Immature natural killer cell (primary cell): ENCODE results near the gene ATP11C. TPM values are rescaled to one million over a fixed set of nuclear protein-coding genes. Genes with fewer than 3 reads are reported as not detected.

ENCODE experiments used
- DNase-seq, 3 donors: peaks; one replicate each; pipeline ENCODE4 v3.0.0; 2022; ENCODE audit warnings: mixed read lengths in 1 of 3
- H3K27ac Mint-ChIP-seq, 6 donors: one replicate each; pipeline ENCODE4 v1.8.0; 2020; ENCODE audit warnings: mixed read lengths in 6 of 6, mild to moderate bottlenecking in 5 of 6, inconsistent platforms in 4 of 6, moderate library complexity in 3 of 6
- H3K27me3 Mint-ChIP-seq, 3 donors: one replicate each; pipeline ENCODE4 v1.8.0; 2020 to 2021; ENCODE audit warnings: low read depth in 3 of 3, mild to moderate bottlenecking in 3 of 3, mixed read lengths in 3 of 3, moderate library complexity in 3 of 3, inconsistent platforms in 1 of 3
- H3K36me3 Mint-ChIP-seq, 3 donors: one replicate each; pipeline ENCODE4 v1.8.0; 2020; ENCODE audit warnings: mixed read lengths in 3 of 3, inconsistent platforms in 2 of 3, mild to moderate bottlenecking in 2 of 3
- H3K4me1 Mint-ChIP-seq, 2 donors: one replicate each; pipeline ENCODE4 v1.8.0; 2020; ENCODE audit warnings: inconsistent platforms in 2 of 2, mild to moderate bottlenecking in 2 of 2, mixed read lengths in 2 of 2, moderate library complexity in 1 of 2
- H3K4me3 Mint-ChIP-seq, 5 donors: one replicate each; pipeline ENCODE4 v1.8.0; 2020; ENCODE audit warnings: mild to moderate bottlenecking in 5 of 5, mixed read lengths in 5 of 5, inconsistent platforms in 3 of 5, moderate library complexity in 3 of 5
- H3K9me3 Mint-ChIP-seq, 6 donors: one replicate each; pipeline ENCODE4 v1.8.0; 2020; ENCODE audit warnings: mild to moderate bottlenecking in 6 of 6, mixed read lengths in 6 of 6, inconsistent platforms in 4 of 6, moderate library complexity in 3 of 6
- polyA plus RNA-seq, 3 donors: library from polyadenylated mRNA; unstranded; fragments of 300-500 nt; fragmentation: Illumina TruSeq; gene quantifications; one replicate each; pipeline ENCODE4 v1.2.3, GENCODE V29; 2021

Gene ATP11C
- polyA plus RNA-seq, 3 donors from 2014 or later, result 1.5 to 3.6 (median 2.9) TPM

DNA sequence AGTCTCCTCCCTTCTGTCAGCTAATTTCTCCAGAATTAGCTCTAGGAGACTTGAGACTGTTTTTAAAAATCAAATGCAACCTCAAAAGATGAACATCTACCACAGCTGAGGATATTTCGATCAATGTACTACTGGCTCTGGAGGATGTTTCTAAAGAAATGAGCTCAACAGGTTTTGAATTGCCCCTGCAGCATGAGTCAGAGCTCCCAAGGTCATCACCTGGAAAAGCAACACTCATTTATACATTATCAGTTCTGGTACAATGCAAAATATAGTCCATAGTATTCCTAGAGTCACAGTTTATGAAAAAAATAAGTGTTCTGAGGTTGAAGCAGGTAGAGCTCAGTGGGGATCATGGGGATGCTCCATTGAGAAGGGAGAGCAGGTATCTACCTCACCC is 174.0 kb downstream of the ATP11C start:
- H3K36me3 Mint-ChIP-seq, result peaks cover 8 to 20% (median 11%) of the 10 kb centered on the region in 3 donors
- H3K27me3 Mint-ChIP-seq, result peaks cover 0 to 2% (median 0%) of the 10 kb centered on the region in 3 donors
- H3K9me3 Mint-ChIP-seq, result peaks cover 6 to 14% (median 14%) of the 10 kb centered on the region in 6 donors

DNA sequence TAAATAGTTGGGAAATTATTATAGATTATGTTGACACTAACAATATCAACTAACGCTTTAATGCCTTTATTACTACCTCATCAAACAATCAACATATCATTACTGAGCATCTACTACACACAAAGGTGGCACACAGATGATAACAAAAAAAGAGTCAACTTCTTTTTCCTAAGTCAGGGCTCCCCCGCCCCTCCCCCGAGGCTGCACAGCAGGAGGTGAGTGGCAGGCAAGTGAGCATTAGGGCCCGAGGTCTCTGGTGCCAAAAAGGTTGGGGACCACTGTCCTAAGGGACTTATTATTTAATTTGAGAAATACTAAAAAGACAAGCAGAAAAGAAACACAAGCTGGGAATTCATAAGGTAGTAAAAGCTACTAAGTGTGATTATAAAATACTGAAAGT is 174.6 kb downstream of the ATP11C start:
- Mint-ChIP-seq H3K4me3 (no peak overlapping the region), H3K4me1 (peaks cover 5 to 13% of the 10 kb centered on the region in 2 donors), H3K27me3 (peaks cover 0 to 3% (median 0%) of the 10 kb centered on the region in 3 donors), H3K9me3 (peaks cover 6 to 18% (median 17%) of the 10 kb centered on the region in 6 donors), H3K36me3 (peaks cover 11 to 23% (median 14%) of the 10 kb centered on the region in 3 donors), H3K27ac (no peak overlapping the region)
- DNase-seq, result no peak

More for the DNA sequence above, 174.0 kb downstream of the ATP11C start:
- Mint-ChIP-seq H3K4me3 (no peak overlapping the region), H3K4me1 (peaks cover 5 to 12% of the 10 kb centered on the region in 2 donors), H3K27ac (no peak overlapping the region)
- no peak for DNase-seq

DNA sequence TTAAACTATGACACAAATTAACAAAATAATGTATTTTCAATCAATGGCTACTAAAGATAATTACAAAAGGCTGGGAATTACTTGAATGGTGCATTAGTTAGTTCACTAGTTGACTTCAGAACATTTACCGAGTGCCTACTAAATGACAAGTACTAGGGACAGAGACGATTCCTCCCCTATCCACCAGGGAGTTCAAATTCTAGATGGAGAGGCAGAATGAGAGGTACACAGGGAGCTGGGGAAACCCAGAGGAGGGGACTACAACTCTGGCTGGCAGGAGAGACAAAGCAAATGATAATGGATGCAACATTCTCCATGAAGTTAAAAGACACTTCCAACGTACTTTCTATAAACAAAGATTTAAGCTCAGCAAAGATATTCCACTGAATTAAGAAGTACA is 181.8 kb downstream of the ATP11C start:
- Mint-ChIP-seq H3K4me3 (no peak overlapping the region), H3K27me3 (peaks cover 0 to 3% (median 1%) of the 10 kb centered on the region in 3 donors), H3K36me3 (peaks cover 11 to 25% (median 23%) of the 10 kb centered on the region in 3 donors), H3K9me3 (peaks cover 6 to 20% (median 17%) of the 10 kb centered on the region in 6 donors), H3K4me1 (peaks cover 6 to 17% of the 10 kb centered on the region in 2 donors), H3K27ac (peak overlapping the region in 2 of 6 donors; percentile 18 to 31)
- DNase-seq, result no peak

DNA sequence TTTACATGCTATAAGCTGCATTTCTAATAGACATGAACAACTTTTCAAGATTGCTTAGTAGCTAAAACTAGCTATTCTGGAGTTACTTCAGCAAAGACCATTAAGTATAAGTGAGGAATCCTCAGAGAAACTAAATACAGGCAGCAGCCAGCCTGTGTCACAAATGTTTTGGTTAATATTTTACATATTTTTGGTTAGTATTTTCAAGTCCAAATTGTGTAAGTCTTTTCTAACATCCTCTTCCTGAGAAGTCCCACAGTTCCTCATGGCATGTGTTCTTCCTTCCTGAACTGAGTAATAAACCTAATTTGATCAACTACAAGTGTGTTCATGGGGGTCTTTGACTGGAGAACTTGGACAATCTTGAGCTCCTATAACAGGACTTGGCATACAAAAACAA is 182.5 kb downstream of the ATP11C start:
- peaks cover 0 to 3% (median 1%) of the 10 kb centered on the region in 3 donors for H3K27me3 Mint-ChIP-seq
- H3K4me1 Mint-ChIP-seq, result peaks cover 6 to 17% of the 10 kb centered on the region in 2 donors
- H3K27ac Mint-ChIP-seq, result no peak overlapping the region
- DNase-seq, result no peak
- H3K4me3 Mint-ChIP-seq, result no peak overlapping the region
- H3K36me3 Mint-ChIP-seq, result peaks cover 9 to 25% (median 23%) of the 10 kb centered on the region in 3 donors
- peaks cover 6 to 20% (median 17%) of the 10 kb centered on the region in 6 donors for H3K9me3 Mint-ChIP-seq

DNA sequence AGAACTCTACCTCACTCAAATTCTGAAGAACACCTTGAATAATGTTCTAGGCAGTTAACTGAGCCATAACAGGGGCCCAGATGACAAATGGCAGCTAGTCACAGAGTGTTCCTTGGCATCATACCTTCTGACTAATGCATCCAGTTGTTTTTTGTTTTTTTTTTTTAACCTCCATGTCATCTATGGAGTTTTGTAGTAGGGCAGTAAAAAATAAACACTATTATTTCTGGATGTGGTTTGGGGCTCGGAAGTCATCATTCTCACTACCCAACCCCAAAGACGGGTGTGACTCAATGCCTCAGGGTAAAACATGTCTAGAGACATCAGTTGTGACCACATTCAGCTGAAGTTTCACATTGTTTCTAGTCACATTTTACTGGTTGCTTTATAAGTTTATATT is 193.7 kb downstream of the ATP11C start:
- no peaks in the 10 kb centered on the region for H3K9me3 Mint-ChIP-seq
- H3K4me3 Mint-ChIP-seq, result peak overlapping the region; percentile 28 to 76 (median 64)
- H3K27ac Mint-ChIP-seq, result peak overlapping the region; percentile 77 to 87 (median 84)
- peaks cover 0 to 8% (median 3%) of the 10 kb centered on the region in 3 donors for H3K27me3 Mint-ChIP-seq
- H3K4me1 Mint-ChIP-seq, result peaks cover 40 to 51% of the 10 kb centered on the region in 2 donors
- H3K36me3 Mint-ChIP-seq, result peaks cover 9 to 13% (median 12%) of the 10 kb centered on the region in 3 donors
- peak; percentile 68 to 72 (median 72) for DNase-seq

DNA sequence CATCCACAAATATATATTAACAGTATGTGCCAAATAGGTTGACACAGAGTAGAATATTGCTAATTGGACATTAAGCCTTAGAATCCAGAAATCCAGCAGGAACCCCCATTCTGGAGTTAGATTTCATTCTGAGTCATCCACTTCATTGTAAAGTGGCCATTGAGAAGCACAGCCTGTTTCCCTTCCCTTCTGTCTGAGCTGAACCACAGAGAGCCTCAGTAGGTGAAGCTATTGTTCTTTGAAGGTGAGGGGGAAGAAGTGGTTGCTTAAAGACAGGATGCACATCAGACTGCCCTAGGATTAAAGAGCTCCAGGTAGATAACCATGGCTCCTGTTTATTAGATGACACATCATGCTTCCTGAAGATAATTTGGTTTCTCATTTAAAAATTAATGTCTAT is 194.3 kb downstream of the ATP11C start:
- peaks cover 9 to 13% (median 12%) of the 10 kb centered on the region in 3 donors for H3K36me3 Mint-ChIP-seq
- H3K4me1 Mint-ChIP-seq, result peaks cover 40 to 51% of the 10 kb centered on the region in 2 donors
- DNase-seq, result no peak
- peak overlapping the region; percentile 28 to 76 (median 64) for H3K4me3 Mint-ChIP-seq
- peak overlapping the region; percentile 77 to 87 (median 84) for H3K27ac Mint-ChIP-seq
- no peaks in the 10 kb centered on the region for H3K9me3 Mint-ChIP-seq
- peaks cover 0 to 8% (median 3%) of the 10 kb centered on the region in 3 donors for H3K27me3 Mint-ChIP-seq

DNA sequence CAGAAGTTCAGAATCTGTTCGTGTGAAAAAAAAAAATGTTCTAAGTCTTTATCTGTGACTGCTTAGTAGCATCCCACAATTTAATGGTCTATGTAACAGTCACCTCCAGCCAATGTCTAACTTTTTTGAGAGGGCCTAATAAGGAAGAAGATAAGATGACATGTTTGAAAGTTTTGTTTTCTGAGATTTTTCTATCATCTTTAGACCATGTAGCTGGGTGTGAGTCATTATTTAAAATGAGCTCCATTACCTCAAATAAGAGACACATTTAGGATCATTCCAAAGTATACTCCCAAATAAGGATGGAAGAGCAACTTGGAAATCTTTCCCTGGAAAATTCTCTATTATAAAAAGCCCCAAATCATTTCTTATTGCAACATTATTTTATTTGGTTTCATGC is 196.7 kb downstream of the ATP11C start:
- Mint-ChIP-seq H3K27me3 (peaks cover 0 to 5% (median 0%) of the 10 kb centered on the region in 3 donors), H3K4me1 (peaks cover 24 to 30% of the 10 kb centered on the region in 2 donors), H3K4me3 (no peak overlapping the region), H3K9me3 (no peaks in the 10 kb centered on the region), H3K27ac (no peak overlapping the region), H3K36me3 (peaks cover 12 to 20% (median 13%) of the 10 kb centered on the region in 3 donors)
- no peak for DNase-seq

DNA sequence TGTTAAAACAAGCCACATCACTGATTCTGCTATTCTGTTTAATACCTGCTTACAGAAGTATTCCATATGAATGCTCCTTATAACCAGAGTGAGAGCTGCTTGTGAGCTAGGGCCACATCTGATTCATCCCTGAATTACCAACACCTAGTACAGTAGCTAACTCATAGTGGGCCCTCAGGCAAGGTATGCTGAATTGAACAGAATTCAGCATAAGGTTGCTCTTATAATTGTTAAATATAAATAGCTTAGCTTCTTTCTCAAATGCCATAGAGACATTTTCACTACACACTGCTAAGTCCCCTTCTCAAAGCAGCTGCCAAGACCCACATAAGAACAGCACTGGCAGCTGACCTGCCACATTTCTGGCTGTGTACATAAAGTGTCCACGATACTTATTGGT is 197.9 kb downstream of the ATP11C start:
- DNase-seq, result no peak
- Mint-ChIP-seq H3K4me3 (no peak overlapping the region), H3K4me1 (peaks cover 14 to 18% of the 10 kb centered on the region in 2 donors), H3K27me3 (peaks cover 0 to 2% (median 0%) of the 10 kb centered on the region in 3 donors), H3K9me3 (no peaks in the 10 kb centered on the region), H3K36me3 (peaks cover 12 to 20% (median 17%) of the 10 kb centered on the region in 3 donors), H3K27ac (no peak overlapping the region)

DNA sequence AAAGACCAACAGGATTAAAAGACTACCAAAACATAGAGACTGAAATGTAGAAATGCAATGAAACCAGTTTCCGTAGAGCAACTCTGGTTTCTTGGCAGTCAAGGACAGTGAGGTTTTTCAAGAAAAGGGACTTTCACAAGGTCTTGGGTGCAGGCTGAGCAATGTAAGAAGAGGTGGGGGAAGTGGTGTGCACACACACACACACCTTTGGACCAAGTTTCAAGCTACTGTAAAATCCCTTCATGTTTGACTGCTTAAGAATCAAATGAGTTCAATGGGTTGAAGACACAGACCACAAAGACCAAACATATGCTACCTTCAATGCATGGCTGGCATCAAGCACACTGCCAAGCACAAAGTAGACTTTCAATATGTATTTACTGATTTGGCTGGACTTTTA is 207.1 kb downstream of the ATP11C start:
- Mint-ChIP-seq H3K9me3 (no peaks in the 10 kb centered on the region), H3K27me3 (peaks cover 0 to 2% (median 0%) of the 10 kb centered on the region in 3 donors), H3K36me3 (peaks cover 0 to 10% (median 8%) of the 10 kb centered on the region in 3 donors), H3K4me1 (no peaks in the 10 kb centered on the region), H3K4me3 (no peak overlapping the region), H3K27ac (no peak overlapping the region)
- DNase-seq, result no peak

DNA sequence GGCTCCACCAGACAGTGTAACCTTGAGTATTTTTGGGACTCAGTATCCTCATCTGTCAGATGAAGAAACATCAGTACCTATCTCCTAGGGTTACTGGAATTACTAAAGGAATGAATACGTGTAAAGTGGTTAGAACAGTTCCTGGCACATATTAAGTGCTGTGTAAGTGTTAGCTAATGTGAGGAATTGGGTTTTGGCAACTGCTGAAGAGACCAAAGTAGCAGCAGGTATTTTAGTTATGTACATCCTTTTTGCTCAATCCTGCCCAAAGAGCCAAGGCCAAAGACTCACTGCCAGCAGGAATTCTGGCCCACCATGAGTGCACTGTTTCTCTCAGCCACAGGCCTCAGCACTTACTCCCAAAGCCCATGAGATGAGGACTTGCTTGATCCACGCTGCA is 208.2 kb downstream of the ATP11C start:
- Mint-ChIP-seq H3K4me3 (no peak overlapping the region), H3K27me3 (peaks cover 0 to 4% (median 0%) of the 10 kb centered on the region in 3 donors), H3K27ac (no peak overlapping the region), H3K9me3 (no peaks in the 10 kb centered on the region), H3K36me3 (peaks cover 0 to 12% (median 10%) of the 10 kb centered on the region in 3 donors), H3K4me1 (no peaks in the 10 kb centered on the region)
- no peak for DNase-seq

DNA sequence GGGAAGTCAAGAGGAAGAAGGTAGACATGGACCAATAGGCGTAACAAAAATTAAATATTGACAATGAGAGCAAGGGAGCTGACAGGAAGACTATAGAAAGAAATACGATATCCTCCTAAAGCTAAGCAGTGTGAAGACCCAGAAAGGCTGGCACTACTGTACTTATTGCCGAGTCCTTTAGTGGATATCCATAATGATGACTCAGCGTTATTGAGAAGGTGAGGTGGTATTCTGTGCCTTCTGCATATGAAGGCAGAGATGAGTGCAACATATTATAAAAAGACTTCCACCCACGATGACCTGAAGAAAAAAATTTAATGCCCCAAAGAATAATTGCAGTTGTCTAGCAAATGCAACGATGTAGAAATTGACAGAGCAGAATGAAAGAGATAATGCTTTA is 211.9 kb downstream of the ATP11C start:
- peaks cover 0 to 12% (median 5%) of the 10 kb centered on the region in 3 donors for H3K36me3 Mint-ChIP-seq
- no peaks in the 10 kb centered on the region for H3K4me1 Mint-ChIP-seq
- H3K27ac Mint-ChIP-seq, result no peak overlapping the region
- no peak for DNase-seq
- H3K9me3 Mint-ChIP-seq, result no peaks in the 10 kb centered on the region
- H3K4me3 Mint-ChIP-seq, result no peak overlapping the region
- peaks cover 0 to 4% (median 0%) of the 10 kb centered on the region in 3 donors for H3K27me3 Mint-ChIP-seq

DNA sequence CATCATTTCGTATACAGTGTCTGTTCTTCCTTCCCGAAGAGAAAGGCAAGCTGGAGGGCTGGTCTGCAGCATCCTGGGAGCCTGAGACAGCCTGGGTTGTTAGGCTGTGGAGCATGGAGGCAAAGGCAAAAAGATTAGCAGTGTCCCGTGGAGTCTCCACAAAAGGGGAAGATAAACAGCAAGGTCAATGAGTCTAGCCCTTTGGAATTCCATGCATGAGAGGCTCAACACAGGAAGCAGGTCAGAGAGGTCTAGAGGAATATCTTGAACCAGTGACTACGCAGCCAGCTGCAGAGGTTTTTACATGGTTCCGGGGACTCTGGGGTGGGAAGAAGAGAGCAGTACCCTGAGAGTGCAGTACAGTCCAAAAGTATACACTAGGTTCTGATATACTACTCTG is 212.7 kb downstream of the ATP11C start:
- Mint-ChIP-seq H3K4me1 (no peaks in the 10 kb centered on the region), H3K9me3 (no peaks in the 10 kb centered on the region), H3K36me3 (peaks cover 0 to 15% (median 9%) of the 10 kb centered on the region in 3 donors), H3K27ac (no peak overlapping the region), H3K27me3 (peaks cover 0 to 2% (median 0%) of the 10 kb centered on the region in 3 donors), H3K4me3 (no peak overlapping the region)
- no peak for DNase-seq

DNA sequence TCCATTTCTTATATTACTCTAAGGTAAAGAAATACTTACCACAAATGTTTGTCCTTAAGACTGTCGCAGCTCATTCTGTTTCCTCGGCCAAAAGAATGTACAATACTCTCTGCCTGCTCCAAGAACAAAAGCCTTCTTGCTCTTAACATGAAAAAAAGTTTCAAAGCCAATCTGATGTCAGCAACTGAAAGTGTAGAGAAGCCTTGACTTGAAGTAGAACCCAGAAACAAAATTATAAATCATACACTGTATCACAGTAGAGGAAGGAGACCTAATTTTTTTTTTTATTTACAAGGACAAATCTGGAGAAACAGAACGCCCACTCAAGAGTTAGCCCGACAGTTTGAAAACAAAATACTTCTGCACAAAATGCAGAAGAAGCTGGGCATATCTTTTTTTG is 224.8 kb downstream of the ATP11C start, which contains the start of gene MCF2:
Gene MCF2, minus strand, starts transcription at position 101 of the 400 bp plus-strand sequence. CDS start 56,423 bp downstream, outside the sequence.
- Mint-ChIP-seq H3K36me3 (peaks cover 0 to 10% (median 3%) of the 10 kb centered on the region in 3 donors), H3K27ac (no peak within 1 kb of the TSS), H3K9me3 (peaks cover 0 to 3% (median 0%) of the 10 kb centered on the region in 6 donors), H3K4me1 (peaks cover 0 to 4% of the 10 kb centered on the region in 2 donors), H3K4me3 (no peak within 1 kb of the TSS), H3K27me3 (no peaks in the 10 kb centered on the region)
- DNase-seq, result no peak

DNA sequence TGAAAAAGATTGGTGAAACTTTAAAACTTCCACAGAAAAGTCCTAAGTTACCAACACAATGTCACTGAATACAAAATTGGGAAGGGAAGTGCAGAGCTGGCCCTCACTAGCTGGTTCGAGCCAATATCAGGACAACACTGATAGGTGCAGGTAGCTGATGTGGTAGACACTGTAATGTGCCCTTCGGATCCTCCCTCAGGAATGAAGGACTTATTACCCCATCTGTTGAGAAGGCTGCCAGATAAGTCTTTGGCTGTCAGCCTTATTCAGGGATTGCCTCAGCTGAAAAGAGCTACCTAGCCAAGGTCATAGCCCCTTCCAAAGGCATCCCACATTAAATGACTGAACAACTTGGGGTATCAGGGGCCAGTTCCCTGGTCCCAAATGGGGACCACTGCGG is 230.2 kb downstream of the ATP11C start:
- Mint-ChIP-seq H3K9me3 (peaks cover 0 to 4% (median 0%) of the 10 kb centered on the region in 6 donors), H3K27ac (no peak overlapping the region), H3K4me3 (no peak overlapping the region), H3K27me3 (peaks cover 2% of the 10 kb centered on the region in 3 donors), H3K36me3 (peaks cover 0 to 4% (median 0%) of the 10 kb centered on the region in 3 donors), H3K4me1 (peaks cover 0 to 4% of the 10 kb centered on the region in 2 donors)
- no peak for DNase-seq
